ENCODE results near the gene CERS3.
"Not testable (repeated sequence)": the region's sequence is repeated elsewhere in the genome, so short reads cannot be mapped to it uniquely, and the experiment has no call there.

Gene CERS3

GRCh38 chr15:100448481-100448880, 80.3 kb downstream of the CERS3 start:
- Histone ChIP-seq H3K4me3 (no peak overlapping the region), H3K9ac (no peak overlapping the region), H3K36me3 (no peaks in the 10 kb centered on the region), H4K20me1 (no peaks in the 10 kb centered on the region), H3K4me2 (no peak overlapping the region), H3K4me1 (no peaks in the 10 kb centered on the region), H3K27ac (no peak overlapping the region), H3K9me3 (peaks cover 28% of the 10 kb centered on the region), H3K27me3 (no peaks in the 10 kb centered on the region)
- no peak for TF ChIP-seq Cebpa-rat (IDR thresholded peaks at IDR 0.05)

- H3K4me1 ChIP-seq, result peaks cover 12% of the 10 kb centered on the region
- not testable (repeated sequence) for H3K4me2 ChIP-seq, H3K36me3 ChIP-seq, H3K4me3 ChIP-seq, H3K27me3 ChIP-seq, H3K9me3 ChIP-seq, H4K20me1 ChIP-seq, H3K9ac ChIP-seq, H3K27ac ChIP-seq
These were observed 87.7 kb downstream of the CERS3 start for GRCh38 chr15:100441063-100441462.

- Histone ChIP-seq H3K9me3 (0 out of 2 replicates have a peak, but pooled peaks cover 3% of the 10 kb centered on the region), H3K9ac (no peak overlapping the region), H3K36me3 (no peaks in the 10 kb centered on the region), H3K4me2 (no peak overlapping the region), H3K27ac (no peak overlapping the region), H3K4me3 (no peak overlapping the region), H3K4me1 (peaks cover 12% of the 10 kb centered on the region), H4K20me1 (no peaks in the 10 kb centered on the region), H3K27me3 (no peaks in the 10 kb centered on the region)
- no peak for TF ChIP-seq Cebpa-rat (IDR thresholded peaks at IDR 0.05)
These were observed 89.2 kb downstream of the CERS3 start for GRCh38 chr15:100439514-100439913.

GRCh38 chr15:100438570-100438969, 90.2 kb downstream of the CERS3 start:
- 0 out of 2 replicates have a peak overlapping the region, but pooled peaks have one; percentile 17 for H3K4me2 ChIP-seq
- no peaks in the 10 kb centered on the region for H3K36me3 ChIP-seq
- H3K9me3 ChIP-seq, result 0 out of 2 replicates have a peak, but pooled peaks cover 3% of the 10 kb centered on the region
- no peaks in the 10 kb centered on the region for H4K20me1 ChIP-seq
- no peaks in the 10 kb centered on the region for H3K27me3 ChIP-seq
- H3K4me1 ChIP-seq, result peaks cover 12% of the 10 kb centered on the region
- no peak overlapping the region for H3K27ac ChIP-seq
- H3K9ac ChIP-seq, result no peak overlapping the region
- TF ChIP-seq Cebpa-rat (IDR thresholded peaks at IDR 0.05), result no peak
- H3K4me3 ChIP-seq, result no peak overlapping the region

- no peaks in the 10 kb centered on the region for H4K20me1 ChIP-seq
- 0 out of 2 replicates have a peak, but pooled peaks cover 3% of the 10 kb centered on the region for H3K9me3 ChIP-seq
- no peaks in the 10 kb centered on the region for H3K27me3 ChIP-seq
- H3K27ac ChIP-seq, result no peak overlapping the region
- H3K4me1 ChIP-seq, result peaks cover 12% of the 10 kb centered on the region
- no peak overlapping the region for H3K9ac ChIP-seq
- no peak overlapping the region for H3K4me2 ChIP-seq
- H3K4me3 ChIP-seq, result no peak overlapping the region
- H3K36me3 ChIP-seq, result no peaks in the 10 kb centered on the region
- TF ChIP-seq Cebpa-rat (IDR thresholded peaks at IDR 0.05), result no peak
These were observed 91.5 kb downstream of the CERS3 start for GRCh38 chr15:100437261-100437660.

GRCh38 chr15:100434561-100434960, 94.2 kb downstream of the CERS3 start:
- Histone ChIP-seq H3K4me1 (peaks cover 12% of the 10 kb centered on the region), H3K9me3 (no peaks in the 10 kb centered on the region), H3K27ac (no peak overlapping the region), H3K9ac (no peak overlapping the region), H3K4me2 (no peak overlapping the region), H3K36me3 (no peaks in the 10 kb centered on the region), H3K27me3 (no peaks in the 10 kb centered on the region), H3K4me3 (no peak overlapping the region), H4K20me1 (no peaks in the 10 kb centered on the region)
- TF ChIP-seq Cebpa-rat (IDR thresholded peaks at IDR 0.05), result no peak

- no peak for TF ChIP-seq Cebpa-rat (IDR thresholded peaks at IDR 0.05)
- Histone ChIP-seq H3K4me1 (peaks cover 11% of the 10 kb centered on the region), H3K9ac (no peak overlapping the region), H3K36me3 (no peaks in the 10 kb centered on the region), H3K4me3 (no peak overlapping the region), H3K27me3 (no peaks in the 10 kb centered on the region), H4K20me1 (no peaks in the 10 kb centered on the region), H3K9me3 (no peaks in the 10 kb centered on the region), H3K4me2 (no peak overlapping the region), H3K27ac (no peak overlapping the region)
These were observed 94.7 kb downstream of the CERS3 start for GRCh38 chr15:100434038-100434437.

GRCh38 chr15:100433304-100433703, 95.4 kb downstream of the CERS3 start:
- Histone ChIP-seq H3K27ac (no peak overlapping the region), H3K4me3 (no peak overlapping the region), H3K9me3 (no peaks in the 10 kb centered on the region), H4K20me1 (no peaks in the 10 kb centered on the region), H3K4me1 (peaks cover 4% of the 10 kb centered on the region; the same call in 1 of the 2 replicates), H3K36me3 (no peaks in the 10 kb centered on the region), H3K27me3 (no peaks in the 10 kb centered on the region), H3K9ac (no peak overlapping the region), H3K4me2 (no peak overlapping the region)
- TF ChIP-seq Cebpa-rat (IDR thresholded peaks at IDR 0.05), result no peak

- no peaks in the 10 kb centered on the region for H3K4me1 ChIP-seq
- H3K36me3 ChIP-seq, result no peaks in the 10 kb centered on the region
- H3K27ac ChIP-seq, result no peak overlapping the region
- TF ChIP-seq Cebpa-rat (IDR thresholded peaks at IDR 0.05), result no peak
- H3K4me2 ChIP-seq, result no peak overlapping the region
- no peak overlapping the region for H3K4me3 ChIP-seq
- H3K27me3 ChIP-seq, result no peaks in the 10 kb centered on the region
- H4K20me1 ChIP-seq, result no peaks in the 10 kb centered on the region
- H3K9me3 ChIP-seq, result 0 out of 2 replicates have a peak, but pooled peaks cover under 1% of the 10 kb centered on the region
- H3K9ac ChIP-seq, result no peak overlapping the region
These were observed 98.3 kb downstream of the CERS3 start for GRCh38 chr15:100430411-100430810.

- Histone ChIP-seq H3K4me2 (no peak overlapping the region), H3K9me3 (peaks cover 12% of the 10 kb centered on the region), H3K36me3 (no peaks in the 10 kb centered on the region), H3K27me3 (no peaks in the 10 kb centered on the region), H4K20me1 (no peaks in the 10 kb centered on the region), H3K4me1 (no peaks in the 10 kb centered on the region), H3K4me3 (no peak overlapping the region), H3K9ac (no peak overlapping the region), H3K27ac (no peak overlapping the region)
- no peak for TF ChIP-seq Cebpa-rat (IDR thresholded peaks at IDR 0.05)
These were observed 99.5 kb downstream of the CERS3 start for GRCh38 chr15:100429116-100429728.

- H4K20me1 ChIP-seq, result no peaks in the 10 kb centered on the region
- H3K36me3 ChIP-seq, result no peaks in the 10 kb centered on the region
- H3K4me1 ChIP-seq, result no peaks in the 10 kb centered on the region
- no peak overlapping the region for H3K27ac ChIP-seq
- peaks cover 23% of the 10 kb centered on the region for H3K9me3 ChIP-seq
- no peak overlapping the region for H3K9ac ChIP-seq
- no peaks in the 10 kb centered on the region for H3K27me3 ChIP-seq
- no peak overlapping the region for H3K4me2 ChIP-seq
- no peak overlapping the region for H3K4me3 ChIP-seq
- no peak for TF ChIP-seq Cebpa-rat (IDR thresholded peaks at IDR 0.05)
These were observed 101.8 kb downstream of the CERS3 start for GRCh38 chr15:100426937-100427336.
